Tibial nerve (tissue), 4 donors: Measurements from ENCODE around the gene RALA. TPM values are rescaled to one million over a fixed set of nuclear protein-coding genes. Genes with fewer than 3 reads are reported as not detected.

Experiments
- DNase-seq, 2 donors: peaks; one replicate each; pipeline ENCODE4 v3.0.0-alpha.2; 2019; ENCODE audit warnings: low spot score in 2 of 2
- H3K27ac ChIP-seq, 4 donors: fragments of 200-600 bp; sonication (generic) in 3 of 4; one replicate each; pipeline ENCODE4 v1.5.1; 2017 to 2019; ENCODE audit warnings: mild to moderate bottlenecking in 1 of 4
- H3K27me3 ChIP-seq, 2 donors: fragments of 200-600 bp; sonication (generic) in 1 of 2; one replicate each; pipeline versions ENCODE4 v1.5.1 to v1.6.0; 2017 to 2019
- H3K36me3 ChIP-seq, 3 donors: fragments of 200-600 bp; sonication (generic); one replicate each; pipeline ENCODE4 v1.5.1; 2018 to 2019
- H3K4me1 ChIP-seq, 4 donors: fragments of 200-600 bp; sonication (generic) in 3 of 4; one replicate each; pipeline ENCODE4 v1.5.1; 2017 to 2019
- H3K4me3 ChIP-seq, 4 donors: fragments of 200-600 bp; sonication (generic) in 3 of 4; one replicate each; pipeline ENCODE4 v1.5.1; 2017 to 2019; ENCODE audit warnings: mild to moderate bottlenecking in 1 of 4, moderate library complexity in 1 of 4
- H3K9me3 ChIP-seq, 4 donors: fragments of 200-600 bp; sonication (generic) in 3 of 4; one replicate each; pipeline ENCODE4 v1.5.1; 2017 to 2019
- CTCF ChIP-seq, 5 experiments: fragments of 200-600 bp in 3 of 5; fragments of 450-650 bp in 2 of 5; sonication (generic) in 3 of 5; IDR thresholded peaks; one replicate each; pipeline ENCODE4 v1.5.1; 2016 to 2019; ENCODE audit warnings: antibody characterized with exemption in 5 of 5, mild to moderate bottlenecking in 3 of 5, moderate library complexity in 2 of 5
- EP300 ChIP-seq, 2 donors: sonication (generic); formaldehyde crosslinking; IDR thresholded peaks; one replicate each; pipeline ENCODE4 v1.6.1; 2017; ENCODE audit warnings: antibody characterized with exemption in 2 of 2, mild to moderate bottlenecking in 1 of 2
- POLR2A ChIP-seq, 2 donors: fragments of 450-650 bp; IDR thresholded peaks; one replicate each; pipeline ENCODE4 v1.6.1; 2017; ENCODE audit warnings: antibody characterized with exemption in 2 of 2, mild to moderate bottlenecking in 2 of 2, moderate library complexity in 2 of 2
- WGBS, 2 donors: methylation state at CpG; one replicate each; pipeline ENCODE4 v1.1.5; 2018; 5-methylcytosine and 5-hydroxymethylcytosine counted together
- total RNA-seq, 4 donors: library from RNA; depleted of rRNA; stranded (reverse); fragments of >200 nt; gene quantifications; one replicate each; pipeline ENCODE4 v1.1.0, GENCODE V29; 2016

RALA gene
- total RNA-seq, 4 donors from 2014 or later = 16.7 to 38.2 (median 23.9) TPM

GRCh38 chr7:39732837-39733804 lies 109.7 kb downstream of the RALA start:
- TF ChIP-seq POLR2A (IDR thresholded peaks at IDR 0.05) (no peak), CTCF (IDR thresholded peaks at IDR 0.05) (peak in 1 of 5 experiments; percentile 12), EP300 (IDR thresholded peaks at IDR 0.05) (peak in 1 of 2 donors; percentile 79)

GRCh38 chr7:39733881-39734632 lies 110.7 kb downstream of the RALA start:
- peaks cover 0 to 32% (median 4%) of the 10 kb centered on the region in 4 donors for H3K4me1 ChIP-seq
- peak overlapping the region; percentile 66 to 89 (median 81) for H3K27ac ChIP-seq
- whole genome bisulfite sequencing, 2 donors = 25 to 29% methylated on average over 8 of the region's 8 CpGs
- peak overlapping the region; percentile 45 to 62 (median 55) for H3K4me3 ChIP-seq
- H3K9me3 ChIP-seq = no peaks in the 10 kb centered on the region
- H3K36me3 ChIP-seq = no peaks in the 10 kb centered on the region
- DNase-seq = no peak
- TF ChIP-seq POLR2A (IDR thresholded peaks at IDR 0.05) (no peak), EP300 (IDR thresholded peaks at IDR 0.05) (no peak), CTCF (IDR thresholded peaks at IDR 0.05) (no peak)
- no peaks in the 10 kb centered on the region for H3K27me3 ChIP-seq

More at GRCh38 chr7:39732837-39733804, 109.7 kb downstream of the RALA start:
- Histone ChIP-seq H3K4me1 (peaks cover 0 to 32% (median 4%) of the 10 kb centered on the region in 4 donors), H3K4me3 (peak overlapping the region; percentile 45 to 62 (median 55)), H3K9me3 (no peaks in the 10 kb centered on the region), H3K36me3 (no peaks in the 10 kb centered on the region), H3K27ac (peak overlapping the region; percentile 66 to 89 (median 81)), H3K27me3 (no peaks in the 10 kb centered on the region)
- WGBS, 2 donors = 4% methylated on average over 33 to 40 of the region's 52 CpGs
- peak; percentile 90 to 91 for DNase-seq

GRCh38 chr7:39734633-39735004 lies 111.2 kb downstream of the RALA start:
- Histone ChIP-seq H3K36me3 (no peaks in the 10 kb centered on the region), H3K27ac (no peak overlapping the region), H3K4me3 (peak overlapping the region in 2 of 4 donors; percentile 62), H3K27me3 (no peaks in the 10 kb centered on the region), H3K9me3 (no peaks in the 10 kb centered on the region), H3K4me1 (peaks cover 0 to 32% (median 4%) of the 10 kb centered on the region in 4 donors)
- no peak for DNase-seq
- WGBS, 2 donors = 54 to 57% methylated on average over 2 of the region's 2 CpGs
- TF ChIP-seq CTCF (IDR thresholded peaks at IDR 0.05) (no peak), POLR2A (IDR thresholded peaks at IDR 0.05) (no peak), EP300 (IDR thresholded peaks at IDR 0.05) (no peak)

- H3K9me3 ChIP-seq = no peaks in the 10 kb centered on the region
- H3K27ac ChIP-seq = no peak overlapping the region
- H3K27me3 ChIP-seq = no peaks in the 10 kb centered on the region
- DNase-seq = no peak
- H3K4me1 ChIP-seq = peaks cover 0 to 32% (median 4%) of the 10 kb centered on the region in 4 donors
- H3K36me3 ChIP-seq = no peaks in the 10 kb centered on the region
- WGBS, 2 donors = 74 to 80% methylated on average over 4 of the region's 4 CpGs
- no peak overlapping the region for H3K4me3 ChIP-seq
- no peak for TF ChIP-seq CTCF (IDR thresholded peaks at IDR 0.05)
- TF ChIP-seq POLR2A (IDR thresholded peaks at IDR 0.05) = no peak
- TF ChIP-seq EP300 (IDR thresholded peaks at IDR 0.05) = no peak
These were observed 112.5 kb downstream of the RALA start for GRCh38 chr7:39735903-39736302.
